Parathyroid adenoma (tissue), 2 donors: Measurements from ENCODE around the gene GRM7.

Experiments
- H2AFZ ChIP-seq: fragments of 300-600 bp; sonication (generic); one replicate; pipeline ENCODE4 v1.7.0; 2017; ENCODE audit warnings: antibody characterized with exemption, mild to moderate bottlenecking
- H3K27ac ChIP-seq: fragments of 300-600 bp; sonication (generic); one replicate; pipeline ENCODE4 v1.7.0; 2017
- H3K27me3 ChIP-seq: fragments of 300-600 bp; sonication (generic); one replicate; pipeline ENCODE4 v1.7.0; 2017; ENCODE audit warnings: low read length; ENCODE audit not compliant: control insufficient read depth, insufficient read depth
- H3K36me3 ChIP-seq: fragments of 300-600 bp; sonication (generic); one replicate; pipeline ENCODE4 v1.7.0; 2017; ENCODE audit warnings: low read length; ENCODE audit not compliant: control insufficient read depth, insufficient read depth
- H3K4me1 ChIP-seq: fragments of 300-600 bp; sonication (generic); one replicate; pipeline ENCODE4 v1.7.0; 2017; ENCODE audit warnings: control low read depth
- H3K4me2 ChIP-seq: fragments of 300-600 bp; sonication (generic); one replicate; pipeline ENCODE4 v1.7.0; 2017; ENCODE audit warnings: low read length
- H3K4me3 ChIP-seq: fragments of 300-600 bp; sonication (generic); one replicate; pipeline ENCODE4 v1.7.0; 2017; ENCODE audit warnings: low read depth, low read length
- H3K79me2 ChIP-seq: fragments of 300-600 bp; sonication (generic); one replicate; pipeline ENCODE4 v1.7.0; 2017; ENCODE audit warnings: control low read depth
- H3K9ac ChIP-seq: fragments of 300-600 bp; sonication (generic); one replicate; pipeline ENCODE4 v1.7.0; 2017; ENCODE audit warnings: mild to moderate bottlenecking
- H3K9me3 ChIP-seq: fragments of 300-600 bp; sonication (generic); one replicate; pipeline ENCODE4 v1.7.0; 2017; ENCODE audit warnings: low read length; ENCODE audit not compliant: control insufficient read depth
- CTCF ChIP-seq: fragments of 300-600 bp; sonication (generic); IDR thresholded peaks from one replicate; pipeline ENCODE4 v1.7.0; 2017; ENCODE audit warnings: antibody characterized with exemption, mild to moderate bottlenecking
- donor health status: primary hyperparathyroidism.

The GRM7 gene

DNA sequence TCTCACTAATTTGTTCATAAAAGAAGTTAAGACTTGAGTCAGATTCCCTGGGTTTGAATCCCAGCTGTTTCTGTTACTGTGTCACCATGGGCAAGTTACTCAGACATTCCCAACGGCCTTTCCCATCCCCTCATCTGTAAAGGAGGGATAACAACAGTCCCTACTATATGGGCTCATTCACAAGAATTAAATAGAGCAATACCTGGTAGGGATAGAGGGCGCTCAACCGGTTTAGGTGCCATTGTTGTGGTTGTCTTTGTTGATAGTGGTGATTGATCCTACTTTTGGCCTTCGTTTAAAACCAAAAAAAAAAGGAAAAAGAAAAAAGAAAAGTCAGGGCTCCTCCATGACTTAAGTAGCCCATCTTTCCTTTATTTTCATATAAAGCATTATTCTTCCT is 563.1 kb downstream of the GRM7 start:
- Histone ChIP-seq H3K36me3 (no peaks in the 10 kb centered on the region), H3K9me3 (no peaks in the 10 kb centered on the region), H3K4me3 (no peak overlapping the region), H3K79me2 (no peaks in the 10 kb centered on the region), H2AFZ (no peak overlapping the region), H3K4me1 (no peaks in the 10 kb centered on the region), H3K27me3 (no peaks in the 10 kb centered on the region), H3K4me2 (no peak overlapping the region), H3K27ac (no peak overlapping the region), H3K9ac (no peak overlapping the region)
- no peak for TF ChIP-seq CTCF

DNA sequence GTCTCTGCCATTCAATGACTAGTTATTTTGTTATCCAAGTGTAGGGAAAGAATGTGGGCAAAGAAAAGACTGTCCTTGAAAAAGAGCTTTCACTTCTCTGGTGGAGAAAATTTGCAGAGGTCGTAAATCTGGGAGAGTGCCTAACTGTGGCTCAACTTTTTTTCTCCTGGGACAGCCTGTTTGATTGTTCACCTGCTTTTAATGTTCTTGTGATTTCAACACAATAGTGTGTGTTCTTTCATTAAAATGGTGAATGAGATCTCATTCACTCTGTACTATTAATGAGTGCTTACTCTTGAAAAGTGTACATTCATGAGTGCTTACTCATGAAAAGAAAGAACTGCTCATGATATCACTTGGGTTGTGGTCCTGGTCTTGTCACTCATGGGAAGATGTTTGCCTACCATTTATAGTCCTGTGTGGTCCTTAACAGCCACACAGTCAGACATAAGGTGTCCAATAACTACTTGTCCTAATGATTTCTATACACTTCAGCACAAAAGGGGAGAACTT is 567.3 kb downstream of the GRM7 start:
- Histone ChIP-seq H3K27ac (no peak overlapping the region), H3K4me3 (no peak overlapping the region), H3K9ac (no peak overlapping the region), H3K4me2 (no peak overlapping the region), H3K27me3 (no peaks in the 10 kb centered on the region), H3K9me3 (no peaks in the 10 kb centered on the region), H3K79me2 (no peaks in the 10 kb centered on the region), H2AFZ (no peak overlapping the region), H3K4me1 (no peaks in the 10 kb centered on the region), H3K36me3 (no peaks in the 10 kb centered on the region)
- no peak for TF ChIP-seq CTCF

DNA sequence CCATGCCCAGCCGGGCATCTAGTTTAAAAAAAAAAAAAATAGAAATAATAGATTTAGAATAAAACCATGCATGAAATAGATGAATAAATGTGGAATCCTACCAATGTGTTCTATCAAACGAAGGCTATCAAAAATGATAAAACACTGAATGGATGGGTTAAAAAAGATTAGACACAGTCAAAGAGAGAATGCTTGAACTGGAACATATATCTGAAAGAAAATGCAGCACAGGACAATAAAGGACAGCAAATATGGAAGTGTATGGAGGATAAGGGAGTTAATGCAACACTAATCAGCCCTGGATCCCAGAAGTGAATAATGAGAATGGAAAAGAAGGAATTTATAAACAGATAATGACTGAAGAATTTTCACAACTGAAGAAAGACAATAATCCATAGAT is 571.7 kb downstream of the GRM7 start:
- no peak overlapping the region for H3K4me2 ChIP-seq
- no peak for TF ChIP-seq CTCF
- no peaks in the 10 kb centered on the region for H3K27me3 ChIP-seq
- no peaks in the 10 kb centered on the region for H3K36me3 ChIP-seq
- H3K4me1 ChIP-seq, result no peaks in the 10 kb centered on the region
- H3K4me3 ChIP-seq, result no peak overlapping the region
- no peak overlapping the region for H3K9ac ChIP-seq
- no peak overlapping the region for H2AFZ ChIP-seq
- no peaks in the 10 kb centered on the region for H3K9me3 ChIP-seq
- H3K79me2 ChIP-seq, result no peaks in the 10 kb centered on the region
- no peak overlapping the region for H3K27ac ChIP-seq

- H3K9ac ChIP-seq, result no peak overlapping the region
- H3K4me2 ChIP-seq, result no peak overlapping the region
- H2AFZ ChIP-seq, result no peak overlapping the region
- H3K36me3 ChIP-seq, result no peaks in the 10 kb centered on the region
- no peaks in the 10 kb centered on the region for H3K27me3 ChIP-seq
- no peaks in the 10 kb centered on the region for H3K79me2 ChIP-seq
- H3K4me1 ChIP-seq, result no peaks in the 10 kb centered on the region
- no peaks in the 10 kb centered on the region for H3K9me3 ChIP-seq
- H3K4me3 ChIP-seq, result no peak overlapping the region
- H3K27ac ChIP-seq, result no peak overlapping the region
- TF ChIP-seq CTCF, result no peak
Observed at GRCh38 chr3:7433073-7433472, 572.2 kb downstream of the GRM7 start.

GRCh38 chr3:7436542-7436941 is 575.6 kb downstream of the GRM7 start:
- Histone ChIP-seq H3K9ac (no peak overlapping the region), H3K9me3 (no peaks in the 10 kb centered on the region), H3K36me3 (no peaks in the 10 kb centered on the region), H3K27me3 (no peaks in the 10 kb centered on the region), H3K4me3 (no peak overlapping the region), H2AFZ (no peak overlapping the region), H3K79me2 (no peaks in the 10 kb centered on the region), H3K4me2 (no peak overlapping the region), H3K27ac (no peak overlapping the region), H3K4me1 (no peaks in the 10 kb centered on the region)
- TF ChIP-seq CTCF, result no peak
